DMS153 (cell line): ENCODE data around the gene ZNF764.
"Not testable (repeated sequence)": the region's sequence is repeated elsewhere in the genome, so short reads cannot be mapped to it uniquely, and the experiment has no call there.

Experiments used
- DNase-seq: peaks from one replicate; lab custom pipeline; 2025; lab: John Stamatoyannopoulos, UW

The ZNF764 gene

GRCh38 chr16:30527635-30528178 lies 30.5 kb downstream of the ZNF764 start:
- no peak for DNase-seq

- DNase-seq, result peak; percentile 97
Measured at GRCh38 chr16:30526823-30527634, 31.1 kb downstream of the ZNF764 start.

GRCh38 chr16:30526137-30526822 lies 31.9 kb downstream of the ZNF764 start, which contains the start of gene ZNF768:
Gene ZNF768, minus strand, starts transcription at chr16:30526566. Its CDS starts 153 bp downstream, at chr16:30526413.
- no peak for DNase-seq

GRCh38 chr16:30525844-30526136 lies 32.4 kb downstream of the ZNF764 start:
- no peak for DNase-seq

GRCh38 chr16:30524575-30525568 lies 33.3 kb downstream of the ZNF764 start:
- DNase-seq, result no peak

- DNase-seq, result no peak
Measured at GRCh38 chr16:30523768-30524574, 34.2 kb downstream of the ZNF764 start.

GRCh38 chr16:30522702-30523463 lies 35.3 kb downstream of the ZNF764 start:
- DNase-seq, result not testable (repeated sequence)

- no peak for DNase-seq
Measured at GRCh38 chr16:30521873-30522641, 36.1 kb downstream of the ZNF764 start.

- no peak for DNase-seq
Measured at GRCh38 chr16:30521476-30521872, 36.7 kb downstream of the ZNF764 start.

- DNase-seq, result no peak
Measured at GRCh38 chr16:30519120-30520049, 38.8 kb downstream of the ZNF764 start.

- no peak for DNase-seq
Measured at GRCh38 chr16:30518552-30518951, 39.6 kb downstream of the ZNF764 start.

- no peak for DNase-seq
Measured at GRCh38 chr16:30515275-30515674, 42.9 kb downstream of the ZNF764 start.

- DNase-seq, result no peak
Measured at GRCh38 chr16:30511509-30511908, 46.7 kb downstream of the ZNF764 start.

- no peak for DNase-seq
Measured at GRCh38 chr16:30510376-30510938, 47.7 kb downstream of the ZNF764 start.

GRCh38 chr16:30509081-30509765 lies 49.0 kb downstream of the ZNF764 start:
- no peak for DNase-seq
